WI38 (cell line): ENCODE data around the gene RXRA.

Experiments used
- H3K4me3 ChIP-seq: 2 replicates; pipeline ENCODE4 v1.5.1; 2011; ENCODE audit warnings: low read depth, mild to moderate bottlenecking, control low read depth, low read length
- TF ChIP-seq, protein P1 (sequence below): IDR thresholded peaks from 2 replicates; pipeline ENCODE4 v1.5.1; 2012; ENCODE audit warnings: low read depth, mild to moderate bottlenecking, control low read depth, low read length

Gene RXRA

DNA sequence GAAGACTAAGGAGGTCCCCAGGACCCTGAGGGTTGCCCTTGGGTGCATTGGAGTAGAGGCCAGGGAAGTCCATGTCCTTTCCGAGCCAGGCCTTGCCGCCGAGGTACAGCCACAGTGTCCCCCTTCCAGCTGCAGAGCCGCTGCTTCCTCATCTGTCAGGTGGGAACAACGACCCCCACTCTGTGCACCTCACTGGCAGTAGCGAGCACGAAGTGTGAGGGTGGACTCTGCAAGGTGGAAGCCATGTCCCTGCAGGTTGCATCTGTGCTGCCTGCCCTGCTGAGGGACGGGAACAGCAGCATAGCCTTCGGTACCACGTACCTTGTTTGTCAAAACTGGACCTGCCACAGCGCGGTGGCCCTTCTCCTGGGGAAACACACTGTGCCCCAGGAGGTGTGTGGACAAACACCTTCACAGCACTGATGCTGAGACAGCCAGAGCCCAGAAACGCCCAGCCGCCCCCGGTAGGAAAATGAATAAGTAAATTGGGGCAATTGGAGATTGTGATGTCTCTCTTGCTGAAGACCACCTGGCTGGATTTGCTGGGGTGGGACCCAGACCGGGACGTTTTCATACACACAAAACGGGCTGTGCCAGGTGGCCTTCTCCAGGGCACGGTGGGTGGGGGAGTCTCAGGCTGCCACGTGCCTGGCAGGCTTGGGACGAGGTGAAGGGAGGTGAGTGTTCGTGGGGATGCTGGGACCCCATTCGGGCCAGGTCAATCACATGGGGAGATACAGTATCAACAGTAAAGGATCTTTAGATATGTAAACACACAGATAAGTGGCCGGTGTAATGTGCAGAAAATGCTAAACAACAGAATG lies 157.3 kb downstream of the RXRA start:
- H3K4me3 ChIP-seq = no peak overlapping the region
- TF ChIP-seq, protein P1, sequence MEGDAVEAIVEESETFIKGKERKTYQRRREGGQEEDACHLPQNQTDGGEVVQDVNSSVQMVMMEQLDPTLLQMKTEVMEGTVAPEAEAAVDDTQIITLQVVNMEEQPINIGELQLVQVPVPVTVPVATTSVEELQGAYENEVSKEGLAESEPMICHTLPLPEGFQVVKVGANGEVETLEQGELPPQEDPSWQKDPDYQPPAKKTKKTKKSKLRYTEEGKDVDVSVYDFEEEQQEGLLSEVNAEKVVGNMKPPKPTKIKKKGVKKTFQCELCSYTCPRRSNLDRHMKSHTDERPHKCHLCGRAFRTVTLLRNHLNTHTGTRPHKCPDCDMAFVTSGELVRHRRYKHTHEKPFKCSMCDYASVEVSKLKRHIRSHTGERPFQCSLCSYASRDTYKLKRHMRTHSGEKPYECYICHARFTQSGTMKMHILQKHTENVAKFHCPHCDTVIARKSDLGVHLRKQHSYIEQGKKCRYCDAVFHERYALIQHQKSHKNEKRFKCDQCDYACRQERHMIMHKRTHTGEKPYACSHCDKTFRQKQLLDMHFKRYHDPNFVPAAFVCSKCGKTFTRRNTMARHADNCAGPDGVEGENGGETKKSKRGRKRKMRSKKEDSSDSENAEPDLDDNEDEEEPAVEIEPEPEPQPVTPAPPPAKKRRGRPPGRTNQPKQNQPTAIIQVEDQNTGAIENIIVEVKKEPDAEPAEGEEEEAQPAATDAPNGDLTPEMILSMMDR = no peak

- no peak overlapping the region for H3K4me3 ChIP-seq
- TF ChIP-seq, protein P1 = no peak
Measured at GRCh38 chr9:134484479-134484878, 158.2 kb downstream of the RXRA start.

GRCh38 chr9:134485653-134486052 lies 159.4 kb downstream of the RXRA start:
- TF ChIP-seq, protein P1 = no peak
- H3K4me3 ChIP-seq = no peak overlapping the region

DNA sequence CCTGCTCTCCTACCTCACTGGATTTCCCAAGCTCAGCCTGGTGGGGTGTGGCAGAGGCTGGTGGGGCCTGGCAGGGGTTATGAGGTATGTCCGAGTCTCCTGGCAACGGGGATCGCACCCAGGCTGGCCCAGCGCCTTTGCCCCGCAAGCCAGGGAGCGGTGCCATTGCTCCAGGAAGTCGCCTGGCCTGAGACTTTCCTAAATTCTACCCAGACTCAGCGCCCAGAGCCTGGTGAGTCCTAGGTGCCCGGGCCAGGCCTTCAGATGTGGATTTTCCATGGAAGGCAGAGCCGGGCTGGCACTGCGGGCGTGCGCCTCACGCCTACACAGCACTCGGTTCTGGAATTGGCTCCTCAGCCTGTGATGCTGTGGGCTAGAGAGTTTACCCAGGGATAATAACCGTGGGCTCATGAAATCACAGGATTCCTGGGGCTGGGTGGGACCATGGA lies 159.9 kb downstream of the RXRA start:
- H3K4me3 ChIP-seq = no peak overlapping the region
- TF ChIP-seq, protein P1 = no peak

DNA sequence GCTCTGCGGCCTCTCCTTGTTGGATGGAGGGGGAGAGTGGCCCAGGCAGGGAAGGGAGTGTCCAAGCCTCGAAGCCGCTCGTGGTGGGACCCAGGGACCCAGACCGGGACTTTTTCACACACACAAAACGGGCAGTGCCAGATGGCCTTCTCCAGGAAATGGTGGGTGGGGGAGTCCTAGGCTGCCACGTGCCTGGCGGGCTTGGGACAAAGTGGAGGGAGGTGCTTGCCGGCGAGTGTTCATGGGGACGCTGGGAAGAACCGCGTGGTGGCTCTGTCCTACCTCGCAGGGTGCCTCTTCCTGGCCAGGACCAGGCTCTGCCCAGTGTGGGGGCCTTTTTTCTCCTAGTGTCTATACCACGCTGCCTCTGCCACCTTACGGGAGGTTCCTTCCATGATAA lies 160.3 kb downstream of the RXRA start:
- H3K4me3 ChIP-seq = no peak overlapping the region

More for the DNA sequence above, 160.3 kb downstream of the RXRA start:
- TF ChIP-seq, protein P1 = no peak
